Measurements from ENCODE around the gene PTPRD. TPM values are rescaled to one million over a fixed set of nuclear protein-coding genes. Genes with fewer than 3 reads are reported as not detected.

The PTPRD gene
- total and polyA plus RNA-seq, 2 donors from 2014 or later, result 6.4 to 78.9 TPM

DNA sequence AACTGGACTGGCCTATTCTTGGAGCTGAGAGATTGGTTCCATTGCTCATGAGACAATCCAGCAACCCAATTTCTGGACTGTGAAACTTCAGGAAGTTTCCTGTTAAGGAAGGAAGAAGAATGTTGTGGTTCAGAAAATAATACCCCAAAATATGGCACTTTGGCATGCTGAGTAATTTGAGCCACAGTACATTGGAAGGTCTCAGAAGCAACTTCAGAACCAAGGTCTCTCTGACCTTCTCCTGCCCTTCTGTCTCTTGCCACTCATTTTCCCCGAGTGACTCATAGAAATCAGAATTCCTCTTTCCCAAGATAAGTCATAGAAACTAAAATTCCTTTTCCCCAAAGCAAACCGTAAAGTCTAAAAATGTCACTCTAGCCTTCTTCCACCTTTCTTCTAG is 1366.1 kb downstream of the PTPRD start:
- H3K36me3 ChIP-seq (ENCODE audit: control insufficient read depth in 2 of 3, insufficient read depth in 3 of 3, low read length in 3 of 3), result no peaks in the 10 kb centered on the region
- no peak for DNase-seq
- H3K9ac ChIP-seq (ENCODE audit: low read length in 3 of 3), result no peak overlapping the region
- H3K27ac ChIP-seq (ENCODE audit: low read depth in 2 of 2, low read length in 2 of 2), result no peak overlapping the region
- H3K4me3 ChIP-seq (ENCODE audit: low read length in 3 of 3), result no peak overlapping the region
- H3K9me3 ChIP-seq (ENCODE audit: control insufficient read depth in 2 of 3, insufficient read depth in 1 of 3, low read length in 3 of 3), result no peaks in the 10 kb centered on the region
- no peaks in the 10 kb centered on the region for H3K4me1 ChIP-seq (ENCODE audit: control insufficient read depth in 2 of 3, insufficient read depth in 2 of 3, low read depth in 1 of 3, low read length in 3 of 3)
- intact Hi-C loops (cut with DNase I), result no loop called here
- FAIRE-seq, result no peak
- TF ChIP-seq, protein P1, sequence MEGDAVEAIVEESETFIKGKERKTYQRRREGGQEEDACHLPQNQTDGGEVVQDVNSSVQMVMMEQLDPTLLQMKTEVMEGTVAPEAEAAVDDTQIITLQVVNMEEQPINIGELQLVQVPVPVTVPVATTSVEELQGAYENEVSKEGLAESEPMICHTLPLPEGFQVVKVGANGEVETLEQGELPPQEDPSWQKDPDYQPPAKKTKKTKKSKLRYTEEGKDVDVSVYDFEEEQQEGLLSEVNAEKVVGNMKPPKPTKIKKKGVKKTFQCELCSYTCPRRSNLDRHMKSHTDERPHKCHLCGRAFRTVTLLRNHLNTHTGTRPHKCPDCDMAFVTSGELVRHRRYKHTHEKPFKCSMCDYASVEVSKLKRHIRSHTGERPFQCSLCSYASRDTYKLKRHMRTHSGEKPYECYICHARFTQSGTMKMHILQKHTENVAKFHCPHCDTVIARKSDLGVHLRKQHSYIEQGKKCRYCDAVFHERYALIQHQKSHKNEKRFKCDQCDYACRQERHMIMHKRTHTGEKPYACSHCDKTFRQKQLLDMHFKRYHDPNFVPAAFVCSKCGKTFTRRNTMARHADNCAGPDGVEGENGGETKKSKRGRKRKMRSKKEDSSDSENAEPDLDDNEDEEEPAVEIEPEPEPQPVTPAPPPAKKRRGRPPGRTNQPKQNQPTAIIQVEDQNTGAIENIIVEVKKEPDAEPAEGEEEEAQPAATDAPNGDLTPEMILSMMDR (IDR thresholded peaks at IDR 0.05; ENCODE audit: borderline replicate concordance, extremely low read depth, insufficient read depth), result no peak
- no peaks in the 10 kb centered on the region for H3K27me3 ChIP-seq (ENCODE audit: control insufficient read depth, insufficient read depth, low read length)

DNA sequence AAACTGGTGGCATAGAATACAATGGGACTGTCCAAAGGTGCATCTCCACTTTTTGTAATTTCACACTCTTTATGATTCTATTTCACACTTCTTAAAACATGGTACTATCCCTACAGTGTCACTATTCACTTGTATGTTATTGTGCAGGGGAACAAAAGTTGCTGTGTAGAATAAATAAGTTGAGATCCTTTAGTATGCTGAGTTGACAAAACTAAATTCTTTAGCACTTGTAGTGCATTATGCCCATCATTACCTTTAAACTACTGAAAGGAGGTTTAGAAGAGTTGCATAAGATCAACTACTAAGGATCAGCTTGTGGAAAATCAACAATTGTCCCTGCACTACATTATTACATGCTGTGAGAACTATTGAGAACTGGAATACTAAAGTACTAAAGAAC is 1380.9 kb downstream of the PTPRD start:
- Histone ChIP-seq H3K9me3 (ENCODE audit: control insufficient read depth in 2 of 3, insufficient read depth in 1 of 3, low read length in 3 of 3) (no peaks in the 10 kb centered on the region), H3K27me3 (ENCODE audit: control insufficient read depth, insufficient read depth, low read length) (no peaks in the 10 kb centered on the region), H3K4me1 (ENCODE audit: control insufficient read depth in 2 of 3, insufficient read depth in 2 of 3, low read depth in 1 of 3, low read length in 3 of 3) (no peaks in the 10 kb centered on the region), H3K4me3 (ENCODE audit: low read length in 3 of 3) (no peak overlapping the region), H3K9ac (ENCODE audit: low read length in 3 of 3) (no peak overlapping the region), H3K27ac (ENCODE audit: low read depth in 2 of 2, low read length in 2 of 2) (no peak overlapping the region), H3K36me3 (ENCODE audit: control insufficient read depth in 2 of 3, insufficient read depth in 3 of 3, low read length in 3 of 3) (no peaks in the 10 kb centered on the region)
- intact Hi-C loops (cut with DNase I), result no loop called here
- FAIRE-seq (no peak), DNase-seq (no peak)
- TF ChIP-seq, protein P1 (IDR thresholded peaks at IDR 0.05; ENCODE audit: borderline replicate concordance, extremely low read depth, insufficient read depth), result no peak

DNA sequence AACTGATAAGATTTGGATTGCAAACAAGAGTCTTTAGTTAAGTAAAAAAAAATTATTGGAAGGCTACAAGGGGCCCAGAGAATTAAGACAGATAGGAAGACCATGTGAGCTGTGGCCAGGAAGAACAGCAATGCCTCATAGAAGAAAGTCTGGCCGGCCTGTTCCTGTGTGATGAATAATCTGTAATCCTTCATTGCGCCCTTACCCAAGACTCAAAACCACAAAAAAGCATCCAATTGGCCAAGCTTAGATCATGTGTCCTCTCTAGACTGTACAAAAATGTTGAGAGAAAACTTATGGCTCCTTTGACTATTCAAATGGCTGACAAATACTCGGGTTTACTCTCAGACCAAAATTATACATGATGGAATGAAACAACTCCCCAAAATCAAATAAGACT is 1383.5 kb downstream of the PTPRD start:
- H3K27me3 ChIP-seq (ENCODE audit: control insufficient read depth, insufficient read depth, low read length), result no peaks in the 10 kb centered on the region
- no peaks in the 10 kb centered on the region for H3K36me3 ChIP-seq (ENCODE audit: control insufficient read depth in 2 of 3, insufficient read depth in 3 of 3, low read length in 3 of 3)
- no peak overlapping the region for H3K9ac ChIP-seq (ENCODE audit: low read length in 3 of 3)
- no peak for DNase-seq
- no peaks in the 10 kb centered on the region for H3K9me3 ChIP-seq (ENCODE audit: control insufficient read depth in 2 of 3, insufficient read depth in 1 of 3, low read length in 3 of 3)
- no peak overlapping the region for H3K27ac ChIP-seq (ENCODE audit: low read depth in 2 of 2, low read length in 2 of 2)
- H3K4me3 ChIP-seq (ENCODE audit: low read length in 3 of 3), result no peak overlapping the region
- intact Hi-C loops (cut with DNase I), result no loop called here
- no peak for FAIRE-seq
- H3K4me1 ChIP-seq (ENCODE audit: control insufficient read depth in 2 of 3, insufficient read depth in 2 of 3, low read depth in 1 of 3, low read length in 3 of 3), result no peaks in the 10 kb centered on the region
- TF ChIP-seq, protein P1 (IDR thresholded peaks at IDR 0.05; ENCODE audit: borderline replicate concordance, extremely low read depth, insufficient read depth), result no peak

DNA sequence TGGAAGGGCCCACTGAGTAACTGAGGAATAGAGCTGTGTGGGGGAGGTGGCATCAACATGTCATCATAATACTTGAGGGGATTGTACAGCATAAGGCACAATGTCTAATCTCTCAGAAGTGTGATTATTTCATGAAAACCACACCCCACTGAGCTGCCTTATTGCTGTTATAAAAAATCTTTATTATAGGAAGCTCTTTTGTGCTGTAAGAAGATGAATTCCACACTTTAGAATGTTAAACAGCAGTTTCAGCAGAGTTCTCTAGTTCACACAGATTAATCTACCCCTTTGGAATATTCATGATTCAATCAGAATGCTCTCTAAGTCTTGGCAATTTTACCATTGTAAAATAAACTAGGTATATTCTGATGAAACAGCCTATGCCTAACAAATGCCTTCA is 1389.6 kb downstream of the PTPRD start:
- intact Hi-C loops (cut with DNase I), result no loop called here
- Histone ChIP-seq H3K9me3 (ENCODE audit: control insufficient read depth in 2 of 3, insufficient read depth in 1 of 3, low read length in 3 of 3) (no peaks in the 10 kb centered on the region), H3K27me3 (ENCODE audit: control insufficient read depth, insufficient read depth, low read length) (no peaks in the 10 kb centered on the region), H3K4me1 (ENCODE audit: control insufficient read depth in 2 of 3, insufficient read depth in 2 of 3, low read depth in 1 of 3, low read length in 3 of 3) (no peaks in the 10 kb centered on the region), H3K36me3 (ENCODE audit: control insufficient read depth in 2 of 3, insufficient read depth in 3 of 3, low read length in 3 of 3) (no peaks in the 10 kb centered on the region), H3K27ac (ENCODE audit: low read depth in 2 of 2, low read length in 2 of 2) (no peak overlapping the region), H3K9ac (ENCODE audit: low read length in 3 of 3) (no peak overlapping the region), H3K4me3 (ENCODE audit: low read length in 3 of 3) (no peak overlapping the region)
- no peak for FAIRE-seq
- TF ChIP-seq, protein P1 (IDR thresholded peaks at IDR 0.05; ENCODE audit: borderline replicate concordance, extremely low read depth, insufficient read depth), result no peak
- DNase-seq, result no peak

Measured in kidney (tissue), 14 donors.